Keratinocyte (primary cell): ENCODE results near the gene NUDT1. TPM values are rescaled to one million over a fixed set of nuclear protein-coding genes. Genes with fewer than 3 reads are reported as not detected.

ENCODE experiments used
- DNase-seq: peaks from one replicate; pipeline ENCODE4 v3.0.0-alpha.2; 2011; ENCODE audit warnings: low read depth, missing footprints, low spot score
- FAIRE-seq: peaks from 2 replicates; lab custom pipeline; 2011; peaks lifted over from hg19 to GRCh38; lab: Jason Lieb, UNC
- H2AFZ ChIP-seq: 2 replicates; pipeline ENCODE4 v1.6.0; 2012; ENCODE audit warnings: low read length, control low read depth, inconsistent platforms; ENCODE audit not compliant: control insufficient read depth
- H3K27ac ChIP-seq: 2 replicates; pipeline ENCODE4 v1.5.1; 2011; ENCODE audit warnings: low read length; ENCODE audit not compliant: control insufficient read depth, insufficient read depth
- H3K27me3 ChIP-seq: 3 replicates; pipeline ENCODE4 v1.6.0; 2011; ENCODE audit warnings: low read length; ENCODE audit not compliant: control insufficient read depth, insufficient read depth; ENCODE audit errors: extremely low read depth
- H3K36me3 ChIP-seq, 2 experiments: 2 replicates in 1 of 2; 3 replicates in 1 of 2; pipeline ENCODE4 v1.5.1; 2011; ENCODE audit warnings: low read length in 2 of 2, mild to moderate bottlenecking in 1 of 2; ENCODE audit not compliant: control insufficient read depth in 2 of 2, insufficient read depth in 2 of 2; ENCODE audit errors: extremely low read depth in 1 of 2
- H3K4me1 ChIP-seq: 3 replicates; pipeline ENCODE4 v1.5.1; 2011; ENCODE audit warnings: low read length; ENCODE audit not compliant: control insufficient read depth, insufficient read depth; ENCODE audit errors: extremely low read depth
- H3K4me2 ChIP-seq: 3 replicates; pipeline ENCODE4 v1.6.0; 2011; ENCODE audit warnings: low read depth, low read length; ENCODE audit not compliant: control insufficient read depth, insufficient read depth; ENCODE audit errors: extremely low read depth
- H3K4me3 ChIP-seq, 3 experiments: fragments of 200-600 bp in 1 of 3; sonication (generic) in 1 of 3; 2 replicates in 2 of 3; 3 replicates in 1 of 3; pipeline ENCODE4 v1.5.1; 2011 to 2016; ENCODE audit warnings: low read length in 3 of 3, mild to moderate bottlenecking in 3 of 3, control low read depth in 2 of 3, inconsistent platforms in 1 of 3, low read depth in 1 of 3, mixed read lengths in 1 of 3, mixed run types in 1 of 3, moderate library complexity in 1 of 3; ENCODE audit not compliant: control insufficient read depth in 2 of 3, insufficient read depth in 2 of 3; ENCODE audit errors: extremely low read depth in 1 of 3
- H3K79me2 ChIP-seq: 2 replicates; pipeline ENCODE4 v1.6.0; 2012; ENCODE audit warnings: low read length; ENCODE audit not compliant: control insufficient read depth, insufficient read depth
- H3K9ac ChIP-seq: 3 replicates; pipeline ENCODE4 v1.6.0; 2011; ENCODE audit warnings: low read length; ENCODE audit not compliant: control insufficient read depth, insufficient read depth; ENCODE audit errors: extremely low read depth
- H3K9me1 ChIP-seq: 3 replicates; pipeline ENCODE4 v1.6.0; 2011; ENCODE audit warnings: low read length; ENCODE audit not compliant: control insufficient read depth, insufficient read depth; ENCODE audit errors: extremely low read depth
- H3K9me3 ChIP-seq: 2 replicates; pipeline ENCODE4 v1.5.1; 2012; ENCODE audit warnings: low read depth, low read length; ENCODE audit not compliant: control insufficient read depth
- H4K20me1 ChIP-seq: 3 replicates; pipeline ENCODE4 v1.6.0; 2011; ENCODE audit warnings: low read length; ENCODE audit not compliant: control insufficient read depth, insufficient read depth; ENCODE audit errors: extremely low read depth
- EZH2 ChIP-seq: IDR thresholded peaks from one replicate; pipeline ENCODE4 v1.6.1; 2012; ENCODE audit warnings: inconsistent platforms, mild to moderate bottlenecking, low read length, moderate library complexity
- dilution Hi-C: fragments of 300-500 bp; cut with MboI; formaldehyde crosslinking; loops from one replicate; pipeline ENCODE4 v1.7.0; 2020; ENCODE audit warnings: low sequenced_read_pairs; ENCODE audit not compliant: extremely low pct_ligation_motif_present
- polyA plus RNA-seq, 5 experiments: library from polyadenylated mRNA; depleted of rRNA in 3 of 5; stranded (reverse) in 3 of 5; stranded (forward) in 1 of 5; unstranded in 1 of 5; fragments of >200 nt; gene quantifications; 1 replicate in 1 of 5; 2 replicates in 3 of 5; 3 replicates in 1 of 5; pipeline versions ENCODE4 v1.2.1 to v1.2.3, GENCODE V29; 2011 to 2012; ENCODE audit warnings: missing spikeins in 2 of 5, low read depth in 1 of 5, low replicate concordance in 1 of 5
- TF ChIP-seq, protein P1 (sequence below), 3 experiments: IDR thresholded peaks in 1 of 3; conservative IDR thresholded peaks in 1 of 3; optimal IDR thresholded peaks in 1 of 3; 2 replicates in 2 of 3; 3 replicates in 1 of 3; pipeline versions ENCODE3 to v1.5.1; 2011; ENCODE audit warnings: low read length in 3 of 3, mild to moderate bottlenecking in 3 of 3, moderate library complexity in 2 of 3, control low read depth in 1 of 3, inconsistent platforms in 1 of 3; ENCODE audit not compliant: insufficient read depth in 2 of 3; ENCODE audit errors: extremely low read depth in 1 of 3

Gene NUDT1
- polyA plus RNA-seq, 1 donor (not counting 4 experiments of a cell fraction or from before 2014, with no cell fraction given) = 21.9 TPM

DNA sequence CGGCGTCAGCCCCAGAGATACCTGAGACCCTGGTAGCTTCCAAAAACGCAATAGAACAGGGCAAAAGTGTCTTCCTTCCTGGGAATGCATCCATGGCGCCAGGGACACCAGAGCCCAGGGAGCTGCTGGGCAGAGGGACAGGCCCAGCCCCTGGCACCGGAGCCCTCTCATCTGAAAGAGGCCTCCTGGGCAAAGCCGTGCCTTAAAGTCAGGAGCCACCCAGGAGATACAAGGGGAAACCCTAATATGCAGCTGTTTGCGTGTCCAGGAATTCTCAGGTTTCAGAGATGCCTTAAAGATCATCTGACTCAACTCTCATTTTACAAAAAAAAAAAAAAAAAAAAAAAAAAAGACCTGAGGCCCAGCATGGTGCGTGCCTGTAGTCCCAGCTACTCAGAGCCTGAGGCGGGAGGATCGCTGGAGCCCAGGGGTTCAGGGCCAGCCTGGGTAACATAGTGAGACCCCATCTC lies 28.0 kb downstream of the NUDT1 start:
- no peak overlapping the region for H3K9ac ChIP-seq
- H2AFZ ChIP-seq = no peak overlapping the region
- TF ChIP-seq EZH2 = no peak
- TF ChIP-seq, protein P1, sequence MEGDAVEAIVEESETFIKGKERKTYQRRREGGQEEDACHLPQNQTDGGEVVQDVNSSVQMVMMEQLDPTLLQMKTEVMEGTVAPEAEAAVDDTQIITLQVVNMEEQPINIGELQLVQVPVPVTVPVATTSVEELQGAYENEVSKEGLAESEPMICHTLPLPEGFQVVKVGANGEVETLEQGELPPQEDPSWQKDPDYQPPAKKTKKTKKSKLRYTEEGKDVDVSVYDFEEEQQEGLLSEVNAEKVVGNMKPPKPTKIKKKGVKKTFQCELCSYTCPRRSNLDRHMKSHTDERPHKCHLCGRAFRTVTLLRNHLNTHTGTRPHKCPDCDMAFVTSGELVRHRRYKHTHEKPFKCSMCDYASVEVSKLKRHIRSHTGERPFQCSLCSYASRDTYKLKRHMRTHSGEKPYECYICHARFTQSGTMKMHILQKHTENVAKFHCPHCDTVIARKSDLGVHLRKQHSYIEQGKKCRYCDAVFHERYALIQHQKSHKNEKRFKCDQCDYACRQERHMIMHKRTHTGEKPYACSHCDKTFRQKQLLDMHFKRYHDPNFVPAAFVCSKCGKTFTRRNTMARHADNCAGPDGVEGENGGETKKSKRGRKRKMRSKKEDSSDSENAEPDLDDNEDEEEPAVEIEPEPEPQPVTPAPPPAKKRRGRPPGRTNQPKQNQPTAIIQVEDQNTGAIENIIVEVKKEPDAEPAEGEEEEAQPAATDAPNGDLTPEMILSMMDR (optimal IDR thresholded peaks at IDR 0.05 in 1 of 3, IDR thresholded peaks at IDR 0.05 in 1 of 3, conservative IDR thresholded peaks at IDR 0.05 in 1 of 3; ENCODE audit: extremely low read depth in 1 of 3, insufficient read depth in 2 of 3, low read length in 3 of 3) = no peak
- no peaks in the 10 kb centered on the region for H3K9me1 ChIP-seq
- no peak for FAIRE-seq
- H4K20me1 ChIP-seq = no peaks in the 10 kb centered on the region
- dilution Hi-C loops = no loop called here
- no peak for DNase-seq
- H3K36me3 ChIP-seq = peaks cover 0 to 6% of the 10 kb centered on the region in 2 experiments
- no peak overlapping the region for H3K4me3 ChIP-seq
- no peaks in the 10 kb centered on the region for H3K4me1 ChIP-seq
- no peak overlapping the region for H3K27ac ChIP-seq
- H3K9me3 ChIP-seq = no peaks in the 10 kb centered on the region
- no peaks in the 10 kb centered on the region for H3K79me2 ChIP-seq
- H3K4me2 ChIP-seq = no peak overlapping the region
- no peaks in the 10 kb centered on the region for H3K27me3 ChIP-seq

- H3K9me3 ChIP-seq = no peaks in the 10 kb centered on the region
- dilution Hi-C loops = no loop called here
Observed at GRCh38 chr7:2270495-2270894, 28.5 kb downstream of the NUDT1 start.

More at GRCh38 chr7:2270495-2270894, 28.5 kb downstream of the NUDT1 start:
- H3K9me1 ChIP-seq = no peaks in the 10 kb centered on the region
- no peak overlapping the region for H2AFZ ChIP-seq
- H3K36me3 ChIP-seq = peaks cover 0 to 6% of the 10 kb centered on the region in 2 experiments
- H3K27ac ChIP-seq = no peak overlapping the region
- H3K79me2 ChIP-seq = no peaks in the 10 kb centered on the region
- DNase-seq (no peak), FAIRE-seq (no peak)
- no peak overlapping the region for H3K4me3 ChIP-seq
- H3K9ac ChIP-seq = no peak overlapping the region
- no peaks in the 10 kb centered on the region for H3K4me1 ChIP-seq
- no peaks in the 10 kb centered on the region for H4K20me1 ChIP-seq
- TF ChIP-seq, protein P1 (optimal IDR thresholded peaks at IDR 0.05 in 1 of 3, IDR thresholded peaks at IDR 0.05 in 1 of 3, conservative IDR thresholded peaks at IDR 0.05 in 1 of 3; ENCODE audit: extremely low read depth in 1 of 3, insufficient read depth in 2 of 3, low read length in 3 of 3) = no peak
- no peak for TF ChIP-seq EZH2
- no peak overlapping the region for H3K4me2 ChIP-seq
- no peaks in the 10 kb centered on the region for H3K27me3 ChIP-seq
